Stomach (tissue), 4 donors: ENCODE data around the gene TGM1.

ENCODE experiments used
- CTCF ChIP-seq, 7 experiments: fragments of 450-650 bp in 4 of 7; fragments of 200-600 bp in 3 of 7; sonication (generic) in 3 of 7; IDR thresholded peaks; one replicate each; pipeline ENCODE4 v1.5.1; 2016 to 2019; ENCODE audit warnings: antibody characterized with exemption in 7 of 7, control low read depth in 2 of 7, mild to moderate bottlenecking in 1 of 7
- EP300 ChIP-seq: sonication (generic); formaldehyde crosslinking; IDR thresholded peaks from one replicate; pipeline ENCODE4 v1.6.1; 2017; ENCODE audit warnings: antibody characterized with exemption
- POLR2A ChIP-seq, 4 donors: fragments of 450-650 bp; IDR thresholded peaks; one replicate each; pipeline ENCODE4 v1.6.1; 2016; ENCODE audit warnings: antibody characterized with exemption in 4 of 4, control low read depth in 2 of 4, mild to moderate bottlenecking in 1 of 4, moderate library complexity in 1 of 4
- POLR2AphosphoS5 ChIP-seq, 3 donors: sonication (generic); formaldehyde crosslinking; IDR thresholded peaks; one replicate each; pipeline ENCODE4 v1.6.1; 2016; ENCODE audit warnings: antibody characterized with exemption in 3 of 3

GRCh38 chr14:24232121-24232644 lies 30.8 kb downstream of the TGM1 start, which contains the start of gene NEDD8:
- TF ChIP-seq CTCF (IDR thresholded peaks at IDR 0.05) (no peak), POLR2AphosphoS5 (IDR thresholded peaks at IDR 0.05) (peak; percentile 19 to 65 (median 52)), POLR2A (IDR thresholded peaks at IDR 0.05) (peak in 1 of 4 donors; percentile 39), EP300 (no peak)
